ENCODE results near the gene ASPSCR1. TPM values are rescaled to one million over a fixed set of nuclear protein-coding genes. Genes with fewer than 3 reads are reported as not detected.

The ASPSCR1 gene
- total and polyA plus RNA-seq, 2 of the 13 experiments (the other 11 are each of a cell fraction or from before 2014, with no cell fraction given): 274 to 314 TPM

DNA sequence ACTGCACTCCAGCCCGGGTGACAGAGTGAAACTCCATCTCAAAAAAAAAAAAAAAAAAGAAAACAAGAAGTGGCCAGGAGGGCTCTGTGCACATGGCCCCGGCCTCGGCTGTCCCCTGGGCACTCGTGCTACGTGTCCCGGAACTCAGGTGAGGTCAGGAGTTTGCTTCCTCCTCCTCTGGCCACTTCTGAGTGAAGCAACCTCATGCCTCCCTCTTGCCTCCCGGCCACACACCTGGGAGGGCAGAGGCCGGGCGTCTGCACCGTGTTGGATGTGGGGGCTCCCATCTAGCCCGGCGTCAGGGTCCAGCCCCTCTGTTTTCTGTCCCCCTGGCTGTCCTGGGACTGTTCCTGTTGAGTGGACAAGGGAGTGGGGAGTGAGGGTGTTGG is 22.2 kb downstream of the ASPSCR1 start (continued):
- TF ChIP-seq HDAC2 (CRISPR knock-in tag; IDR thresholded peaks at IDR 0.05) (0 out of 2 replicates have a peak, but pooled peaks have one; percentile 32), TAF15 (IDR thresholded peaks at IDR 0.05; ENCODE audit: low read depth, low read length, poor library complexity, severe bottlenecking) (no peak), ATF2 (CRISPR knock-in tag; IDR thresholded peaks at IDR 0.05) (0 out of 2 replicates have a peak, but pooled peaks have one; percentile 27), HMG20A (CRISPR knock-in tag; IDR thresholded peaks at IDR 0.05; ENCODE audit: borderline replicate concordance) (0 out of 2 replicates have a peak, but pooled peaks have one; percentile 12), KDM5B (CRISPR knock-in tag; IDR thresholded peaks at IDR 0.05; ENCODE audit: borderline replicate concordance) (peak; percentile 62), BCLAF1 (IDR thresholded peaks at IDR 0.05) (no peak), CREM (IDR thresholded peaks at IDR 0.05) (peak; percentile 40; the same call in 1 of the 2 replicates), CREM (CRISPR knock-in tag; IDR thresholded peaks at IDR 0.05) (no peak), KLF13 (CRISPR knock-in tag; IDR thresholded peaks at IDR 0.05) (no peak), ZNF441 (CRISPR knock-in tag; IDR thresholded peaks at IDR 0.05; ENCODE audit: borderline replicate concordance) (peak; percentile 43; the same call in 1 of the 2 replicates), ZNF563 (CRISPR knock-in tag; IDR thresholded peaks at IDR 0.05) (peak; percentile 26; the same call in 1 of the 2 replicates), GLI4 (CRISPR knock-in tag; IDR thresholded peaks at IDR 0.05; ENCODE audit: borderline replicate concordance) (0 out of 2 replicates have a peak, but pooled peaks have one; percentile 44), ZNF784 (CRISPR knock-in tag; IDR thresholded peaks at IDR 0.05; ENCODE audit: borderline replicate concordance) (0 out of 2 replicates have a peak, but pooled peaks have one; percentile 3), ZNF512 (CRISPR knock-in tag; IDR thresholded peaks at IDR 0.05) (no peak)
- TF ChIP-seq, protein P1, sequence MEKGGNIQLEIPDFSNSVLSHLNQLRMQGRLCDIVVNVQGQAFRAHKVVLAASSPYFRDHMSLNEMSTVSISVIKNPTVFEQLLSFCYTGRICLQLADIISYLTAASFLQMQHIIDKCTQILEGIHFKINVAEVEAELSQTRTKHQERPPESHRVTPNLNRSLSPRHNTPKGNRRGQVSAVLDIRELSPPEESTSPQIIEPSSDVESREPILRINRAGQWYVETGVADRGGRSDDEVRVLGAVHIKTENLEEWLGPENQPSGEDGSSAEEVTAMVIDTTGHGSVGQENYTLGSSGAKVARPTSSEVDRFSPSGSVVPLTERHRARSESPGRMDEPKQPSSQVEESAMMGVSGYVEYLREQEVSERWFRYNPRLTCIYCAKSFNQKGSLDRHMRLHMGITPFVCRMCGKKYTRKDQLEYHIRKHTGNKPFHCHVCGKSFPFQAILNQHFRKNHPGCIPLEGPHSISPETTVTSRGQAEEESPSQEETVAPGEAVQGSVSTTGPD (CRISPR knock-in tag; IDR thresholded peaks at IDR 0.05): 0 out of 2 replicates have a peak, but pooled peaks have one; percentile 14
- TF ChIP-seq, protein P2, sequence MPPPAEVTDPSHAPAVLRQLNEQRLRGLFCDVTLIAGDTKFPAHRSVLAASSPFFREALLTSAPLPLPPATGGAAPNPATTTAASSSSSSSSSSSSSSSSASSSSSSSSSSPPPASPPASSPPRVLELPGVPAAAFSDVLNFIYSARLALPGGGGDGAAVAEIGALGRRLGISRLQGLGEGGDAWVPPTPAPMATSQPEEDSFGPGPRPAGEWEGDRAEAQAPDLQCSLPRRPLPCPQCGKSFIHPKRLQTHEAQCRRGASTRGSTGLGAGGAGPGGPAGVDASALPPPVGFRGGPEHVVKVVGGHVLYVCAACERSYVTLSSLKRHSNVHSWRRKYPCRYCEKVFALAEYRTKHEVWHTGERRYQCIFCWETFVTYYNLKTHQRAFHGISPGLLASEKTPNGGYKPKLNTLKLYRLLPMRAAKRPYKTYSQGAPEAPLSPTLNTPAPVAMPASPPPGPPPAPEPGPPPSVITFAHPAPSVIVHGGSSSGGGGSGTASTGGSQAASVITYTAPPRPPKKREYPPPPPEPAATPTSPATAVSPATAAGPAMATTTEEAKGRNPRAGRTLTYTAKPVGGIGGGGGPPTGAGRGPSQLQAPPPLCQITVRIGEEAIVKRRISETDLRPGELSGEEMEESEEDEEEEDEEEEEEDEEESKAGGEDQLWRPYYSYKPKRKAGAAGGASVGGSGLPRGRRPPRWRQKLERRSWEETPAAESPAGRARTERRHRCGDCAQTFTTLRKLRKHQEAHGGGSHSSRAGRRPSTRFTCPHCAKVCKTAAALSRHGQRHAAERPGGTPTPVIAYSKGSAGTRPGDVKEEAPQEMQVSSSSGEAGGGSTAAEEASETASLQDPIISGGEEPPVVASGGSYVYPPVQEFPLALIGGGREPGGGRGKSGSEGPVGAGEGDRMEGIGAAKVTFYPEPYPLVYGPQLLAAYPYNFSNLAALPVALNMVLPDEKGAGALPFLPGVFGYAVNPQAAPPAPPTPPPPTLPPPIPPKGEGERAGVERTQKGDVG (CRISPR knock-in tag; IDR thresholded peaks at IDR 0.05; ENCODE audit: borderline replicate concordance): no peak
